ENCODE results near the gene UROS. TPM values are rescaled to one million over a fixed set of nuclear protein-coding genes. Genes with fewer than 3 reads are reported as not detected.

The UROS gene
- total and polyA plus RNA-seq, 2 experiments from 2014 or later: 55.7 to 80.4 TPM

GRCh38 chr10:125849448-125849847 lies 26.4 kb upstream of the UROS start:
- H3K9me2 ChIP-seq (replicated peaks; ENCODE audit: insufficient read depth): no peaks in the 10 kb centered on the region
- H3K27me3 ChIP-seq: no peaks in the 10 kb centered on the region
- DNase-seq (ENCODE audit: low spot score): no peak
- H3K4me3 ChIP-seq: no peak overlapping the region
- WGBS (ENCODE audit: low lambda C conversion rate, missing lambda C conversion rate): 94% methylated on average over 7 of the region's 7 CpGs
- no peaks in the 10 kb centered on the region for H3K4me1 ChIP-seq (ENCODE audit: insufficient read depth)
- TF ChIP-seq EZH2phosphoT487 (IDR thresholded peaks at IDR 0.05; ENCODE audit: low read depth, severe bottlenecking, unreplicated experiment) (no peak), EZH2 (IDR thresholded peaks at IDR 0.05; ENCODE audit: borderline replicate concordance) (no peak)
- TF ChIP-seq, protein P1, sequence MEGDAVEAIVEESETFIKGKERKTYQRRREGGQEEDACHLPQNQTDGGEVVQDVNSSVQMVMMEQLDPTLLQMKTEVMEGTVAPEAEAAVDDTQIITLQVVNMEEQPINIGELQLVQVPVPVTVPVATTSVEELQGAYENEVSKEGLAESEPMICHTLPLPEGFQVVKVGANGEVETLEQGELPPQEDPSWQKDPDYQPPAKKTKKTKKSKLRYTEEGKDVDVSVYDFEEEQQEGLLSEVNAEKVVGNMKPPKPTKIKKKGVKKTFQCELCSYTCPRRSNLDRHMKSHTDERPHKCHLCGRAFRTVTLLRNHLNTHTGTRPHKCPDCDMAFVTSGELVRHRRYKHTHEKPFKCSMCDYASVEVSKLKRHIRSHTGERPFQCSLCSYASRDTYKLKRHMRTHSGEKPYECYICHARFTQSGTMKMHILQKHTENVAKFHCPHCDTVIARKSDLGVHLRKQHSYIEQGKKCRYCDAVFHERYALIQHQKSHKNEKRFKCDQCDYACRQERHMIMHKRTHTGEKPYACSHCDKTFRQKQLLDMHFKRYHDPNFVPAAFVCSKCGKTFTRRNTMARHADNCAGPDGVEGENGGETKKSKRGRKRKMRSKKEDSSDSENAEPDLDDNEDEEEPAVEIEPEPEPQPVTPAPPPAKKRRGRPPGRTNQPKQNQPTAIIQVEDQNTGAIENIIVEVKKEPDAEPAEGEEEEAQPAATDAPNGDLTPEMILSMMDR (IDR thresholded peaks at IDR 0.05; ENCODE audit: poor library complexity): no peak
- H3K79me2 ChIP-seq: no peaks in the 10 kb centered on the region
- no peaks in the 10 kb centered on the region for H4K20me1 ChIP-seq (ENCODE audit: insufficient read depth, poor library complexity, severe bottlenecking)
- H3K4me2 ChIP-seq: no peak overlapping the region
- H2AFZ ChIP-seq: no peak overlapping the region
- no peaks in the 10 kb centered on the region for H3K9me3 ChIP-seq (ENCODE audit: low read depth)
- no peaks in the 10 kb centered on the region for H3K36me3 ChIP-seq (replicated peaks; ENCODE audit: insufficient read depth, low read depth)
- no peak overlapping the region for H3K27ac ChIP-seq

GRCh38 chr10:125848857-125849256 lies 25.8 kb upstream of the UROS start:
- TF ChIP-seq EZH2phosphoT487 (IDR thresholded peaks at IDR 0.05; ENCODE audit: low read depth, severe bottlenecking, unreplicated experiment): no peak
- no peak for TF ChIP-seq EZH2 (IDR thresholded peaks at IDR 0.05; ENCODE audit: borderline replicate concordance)
- TF ChIP-seq, protein P1 (IDR thresholded peaks at IDR 0.05; ENCODE audit: poor library complexity): no peak
- no peaks in the 10 kb centered on the region for H3K79me2 ChIP-seq
- no peaks in the 10 kb centered on the region for H3K27me3 ChIP-seq
- no peak overlapping the region for H3K4me3 ChIP-seq
- no peak overlapping the region for H3K4me2 ChIP-seq
- H3K9me3 ChIP-seq (ENCODE audit: low read depth): no peaks in the 10 kb centered on the region
- no peak overlapping the region for H3K27ac ChIP-seq
- H3K4me1 ChIP-seq (ENCODE audit: insufficient read depth): no peaks in the 10 kb centered on the region
- DNase-seq (ENCODE audit: low spot score): no peak
- H4K20me1 ChIP-seq (ENCODE audit: insufficient read depth, poor library complexity, severe bottlenecking): no peaks in the 10 kb centered on the region
- H3K36me3 ChIP-seq (replicated peaks; ENCODE audit: insufficient read depth, low read depth): no peaks in the 10 kb centered on the region
- H3K9me2 ChIP-seq (replicated peaks; ENCODE audit: insufficient read depth): no peaks in the 10 kb centered on the region
- WGBS (ENCODE audit: low lambda C conversion rate, missing lambda C conversion rate): 98% methylated on average over 2 of the region's 2 CpGs
- H2AFZ ChIP-seq: no peak overlapping the region

DNA sequence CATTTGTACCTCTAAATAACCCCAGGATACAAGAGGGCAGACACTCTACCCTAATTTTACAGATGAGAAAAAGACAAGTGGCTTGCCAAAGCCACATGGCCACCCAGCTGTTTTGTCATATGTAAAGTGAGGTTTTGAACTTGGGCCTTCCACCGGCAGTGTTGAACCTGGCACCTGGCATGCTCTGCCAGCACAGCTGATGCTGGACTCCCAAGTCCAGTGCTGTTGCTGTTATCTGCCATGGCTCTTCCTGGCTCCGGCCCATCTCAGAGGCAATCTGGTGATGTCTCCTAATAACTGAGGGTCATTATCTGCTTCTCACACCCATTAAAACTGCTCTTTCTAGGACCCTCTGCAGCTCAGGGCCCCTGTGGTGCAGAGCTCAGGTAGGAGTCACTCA lies 25.3 kb upstream of the UROS start:
- no peak overlapping the region for H3K4me3 ChIP-seq
- H4K20me1 ChIP-seq (ENCODE audit: insufficient read depth, poor library complexity, severe bottlenecking): no peaks in the 10 kb centered on the region
- H3K36me3 ChIP-seq (replicated peaks; ENCODE audit: insufficient read depth, low read depth): no peaks in the 10 kb centered on the region
- no peak overlapping the region for H3K27ac ChIP-seq
- H3K9me2 ChIP-seq (replicated peaks; ENCODE audit: insufficient read depth): no peaks in the 10 kb centered on the region
- DNase-seq (ENCODE audit: low spot score): no peak
- TF ChIP-seq, protein P1 (IDR thresholded peaks at IDR 0.05; ENCODE audit: poor library complexity): no peak
- TF ChIP-seq EZH2phosphoT487 (IDR thresholded peaks at IDR 0.05; ENCODE audit: low read depth, severe bottlenecking, unreplicated experiment): no peak
- TF ChIP-seq EZH2 (IDR thresholded peaks at IDR 0.05; ENCODE audit: borderline replicate concordance): no peak
- H2AFZ ChIP-seq: no peak overlapping the region
- H3K4me1 ChIP-seq (ENCODE audit: insufficient read depth): no peaks in the 10 kb centered on the region
- H3K27me3 ChIP-seq: no peaks in the 10 kb centered on the region
- H3K79me2 ChIP-seq: no peaks in the 10 kb centered on the region
- H3K9me3 ChIP-seq (ENCODE audit: low read depth): no peaks in the 10 kb centered on the region
- H3K4me2 ChIP-seq: no peak overlapping the region
- WGBS (ENCODE audit: low lambda C conversion rate, missing lambda C conversion rate): 94% methylated on average over 2 of the region's 2 CpGs

- no peaks in the 10 kb centered on the region for H3K36me3 ChIP-seq (replicated peaks; ENCODE audit: insufficient read depth, low read depth)
- no peak overlapping the region for H3K27ac ChIP-seq
- no peaks in the 10 kb centered on the region for H3K27me3 ChIP-seq
Measured at GRCh38 chr10:125846894-125847293, 23.8 kb upstream of the UROS start.

More at GRCh38 chr10:125846894-125847293, 23.8 kb upstream of the UROS start:
- no peaks in the 10 kb centered on the region for H3K79me2 ChIP-seq
- no peak overlapping the region for H3K4me2 ChIP-seq
- no peak overlapping the region for H2AFZ ChIP-seq
- no peaks in the 10 kb centered on the region for H3K9me3 ChIP-seq (ENCODE audit: low read depth)
- no peak overlapping the region for H3K4me3 ChIP-seq
- no peaks in the 10 kb centered on the region for H4K20me1 ChIP-seq (ENCODE audit: insufficient read depth, poor library complexity, severe bottlenecking)
- DNase-seq (ENCODE audit: low spot score): no peak
- TF ChIP-seq EZH2 (IDR thresholded peaks at IDR 0.05; ENCODE audit: borderline replicate concordance) (no peak), EZH2phosphoT487 (IDR thresholded peaks at IDR 0.05; ENCODE audit: low read depth, severe bottlenecking, unreplicated experiment) (no peak)
- TF ChIP-seq, protein P1 (IDR thresholded peaks at IDR 0.05; ENCODE audit: poor library complexity): no peak
- H3K9me2 ChIP-seq (replicated peaks; ENCODE audit: insufficient read depth): no peaks in the 10 kb centered on the region
- WGBS (ENCODE audit: low lambda C conversion rate, missing lambda C conversion rate): 96% methylated on average over 3 of the region's 3 CpGs
- no peaks in the 10 kb centered on the region for H3K4me1 ChIP-seq (ENCODE audit: insufficient read depth)
